ENCODE data around the gene CDC5L. TPM values are rescaled to one million over a fixed set of nuclear protein-coding genes. Genes with fewer than 3 reads are reported as not detected.

The CDC5L gene
- total and polyA plus RNA-seq, 2 experiments from 2014 or later = 27.0 to 32.5 TPM

- ATAC-seq = no peak
- Mint-ChIP-seq H3K4me1 (no peaks in the 10 kb centered on the region), H3K36me3 (ENCODE audit: low read depth) (peaks cover 66% of the 10 kb centered on the region), H3K27me3 (ENCODE audit: insufficient read depth, low read depth, poor library complexity) (no peaks in the 10 kb centered on the region), H3K4me3 (no peak overlapping the region), H3K27ac (peak overlapping the region; percentile 45; the same call in 1 of the 2 replicates), H3K9me3 (no peaks in the 10 kb centered on the region)
- H3K36me3 ChIP-seq (ENCODE audit: insufficient read depth) = peaks cover 28% of the 10 kb centered on the region
- peaks cover 60% of the 10 kb centered on the region for H3K79me2 ChIP-seq (replicated peaks; ENCODE audit: insufficient read depth)
- no peaks in the 10 kb centered on the region for H3K27me3 ChIP-seq (ENCODE audit: insufficient read depth)
- no peak overlapping the region for H3K4me3 ChIP-seq
- H3F3A ChIP-seq (replicated peaks; ENCODE audit: low read depth) = no peaks in the 10 kb centered on the region
- H4K20me1 ChIP-seq (replicated peaks; ENCODE audit: insufficient read depth) = peaks cover 25% of the 10 kb centered on the region
- H3K4me1 ChIP-seq (ENCODE audit: insufficient read depth) = 0 out of 2 replicates have a peak, but pooled peaks cover 6% of the 10 kb centered on the region
- H3K4me2 ChIP-seq = no peak overlapping the region
- no peaks in the 10 kb centered on the region for H3K9me2 ChIP-seq (ENCODE audit: insufficient read depth)
- no peak for DNase-seq (ENCODE audit: low spot score)
- TF ChIP-seq CTCF (conservative IDR thresholded peaks at IDR 0.05; ENCODE audit: low read depth in 2 of 2) (no peak), NANOG (IDR thresholded peaks at IDR 0.05; ENCODE audit: borderline replicate concordance) (no peak), REST (IDR thresholded peaks at IDR 0.05; ENCODE audit: unreplicated experiment) (no peak), EZH2phosphoT487 (IDR thresholded peaks at IDR 0.05; ENCODE audit: unreplicated experiment) (no peak), POLR2AphosphoS5 (IDR thresholded peaks at IDR 0.05; ENCODE audit: low read depth) (no peak), ZNF331 (CRISPR knock-in tag; IDR thresholded peaks at IDR 0.05; ENCODE audit: low read depth) (no peak), JUNB (IDR thresholded peaks at IDR 0.05; ENCODE audit: unreplicated experiment) (no peak), STAT1 (IDR thresholded peaks at IDR 0.05; ENCODE audit: unreplicated experiment) (no peak), CREB1 (CRISPR knock-in tag; IDR thresholded peaks at IDR 0.05; ENCODE audit: low read depth) (no peak), ETS1 (IDR thresholded peaks at IDR 0.05) (no peak), ZNF114 (CRISPR knock-in tag; IDR thresholded peaks at IDR 0.05) (no peak), ZNF462 (CRISPR knock-in tag; IDR thresholded peaks at IDR 0.05) (no peak), EZH2 (IDR thresholded peaks at IDR 0.05; ENCODE audit: low read depth, unreplicated experiment) (no peak)
- no peak overlapping the region for H2AFZ ChIP-seq
- no peak overlapping the region for H3K27ac ChIP-seq (ENCODE audit: low read depth)
These were observed 28.5 kb downstream of the CDC5L start for GRCh38 chr6:44415873-44416502.

Data from GM23338 (cell line).